ENCODE data around the gene AFF3.
A peak's percentile ranks its signal among the peaks of the same experiment; 100 is the strongest.

AFF3 gene

DNA sequence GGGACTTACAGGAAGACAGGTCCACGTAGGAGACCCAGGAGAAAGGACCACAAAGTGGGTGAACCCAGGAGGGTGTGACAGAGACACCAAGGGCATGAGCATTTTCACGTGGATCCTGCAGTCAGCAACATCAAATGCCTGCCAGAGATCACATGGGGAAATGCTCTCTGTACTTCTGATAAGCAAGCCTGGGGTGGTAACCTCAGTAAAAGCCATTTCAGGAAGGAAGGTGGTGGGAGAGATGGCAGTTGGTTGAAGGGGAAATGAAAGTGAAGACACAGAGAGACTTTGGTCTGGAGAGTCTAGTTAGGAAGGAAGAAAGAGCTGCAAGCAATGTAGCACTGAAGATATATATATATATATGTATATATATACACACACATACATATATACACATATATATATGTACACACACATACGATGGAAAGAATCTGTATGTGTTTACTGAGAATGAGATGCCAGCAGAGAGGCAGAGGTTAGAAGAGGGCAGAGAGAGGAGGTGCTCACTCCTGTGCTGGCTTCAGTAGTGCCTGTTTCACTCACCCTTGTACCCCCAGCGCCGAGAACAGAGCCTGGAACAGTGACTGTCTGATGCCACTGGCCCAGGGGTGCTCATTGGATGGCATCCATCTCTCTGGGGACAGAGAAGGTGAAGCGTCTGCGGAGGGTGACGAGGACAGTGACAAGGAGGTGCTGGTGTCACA is 314.9 kb downstream of the AFF3 start:
- Histone ChIP-seq H3K79me2 (ENCODE audit: control insufficient read depth, insufficient read depth, low read length, poor library complexity) (no peaks in the 10 kb centered on the region), H3K4me1 (ENCODE audit: control insufficient read depth in 1 of 2, insufficient read depth in 2 of 2, low read length in 2 of 2) (peaks cover 5 to 10% of the 10 kb centered on the region in 2 experiments), H4K91ac (ENCODE audit: low read depth, low read length) (no peak overlapping the region), H3K23ac (ENCODE audit: low read length) (peak overlapping the region; percentile 28), H3K4me2 (ENCODE audit: low read length) (no peak overlapping the region), H3K14ac (ENCODE audit: low read length) (no peak overlapping the region), H2BK120ac (ENCODE audit: insufficient read depth, low read length, poor library complexity) (no peak overlapping the region), H4K8ac (ENCODE audit: low read depth, low read length) (no peak overlapping the region), H3K27me3 (ENCODE audit: insufficient read depth, low read length) (no peaks in the 10 kb centered on the region), H2BK5ac (ENCODE audit: low read depth, low read length, poor library complexity) (no peak overlapping the region), H3K9ac (ENCODE audit: low read length) (no peak overlapping the region), H2AFZ (ENCODE audit: insufficient read depth, low read length, poor library complexity) (no peak overlapping the region), H3K27ac (ENCODE audit: low read depth, low read length) (no peak overlapping the region), H2AK5ac (ENCODE audit: low read length) (no peak overlapping the region), H3K79me1 (ENCODE audit: low read length) (peaks cover 8% of the 10 kb centered on the region), H3K4ac (ENCODE audit: low read depth, low read length) (no peak overlapping the region), H3K4me3 (ENCODE audit: low read depth, low read length) (no peak overlapping the region), H4K12ac (ENCODE audit: low read depth, low read length) (no peak overlapping the region), H3K9me3 (ENCODE audit: insufficient read depth, low read depth, low read length) (peaks cover 4% of the 10 kb centered on the region), H3K36me3 (ENCODE audit: control insufficient read depth in 1 of 2, insufficient read depth in 2 of 2, low read length in 2 of 2) (no peaks in the 10 kb centered on the region), H3K18ac (ENCODE audit: low read length) (no peak overlapping the region), H2BK12ac (ENCODE audit: low read length) (no peak overlapping the region)
- no peak for DNase-seq
- WGBS (ENCODE audit: extremely low coverage, insufficient coverage, insufficient read length), result no CpG with 5 or more reads among the region's 8 CpGs

GRCh38 chr2:99825630-99826029 is 316.8 kb downstream of the AFF3 start:
- Histone ChIP-seq H3K27ac (ENCODE audit: low read depth, low read length) (no peak overlapping the region), H3K79me1 (ENCODE audit: low read length) (peaks cover 10% of the 10 kb centered on the region), H2BK5ac (ENCODE audit: low read depth, low read length, poor library complexity) (no peak overlapping the region), H4K91ac (ENCODE audit: low read depth, low read length) (no peak overlapping the region), H4K8ac (ENCODE audit: low read depth, low read length) (no peak overlapping the region), H3K27me3 (ENCODE audit: insufficient read depth, low read length) (no peaks in the 10 kb centered on the region), H3K4me2 (ENCODE audit: low read length) (no peak overlapping the region), H3K14ac (ENCODE audit: low read length) (no peak overlapping the region), H3K36me3 (ENCODE audit: control insufficient read depth in 1 of 2, insufficient read depth in 2 of 2, low read length in 2 of 2) (no peaks in the 10 kb centered on the region), H3K4me1 (ENCODE audit: control insufficient read depth in 1 of 2, insufficient read depth in 2 of 2, low read length in 2 of 2) (peaks cover 7 to 16% of the 10 kb centered on the region in 2 experiments), H2AK5ac (ENCODE audit: low read length) (no peak overlapping the region), H3K9me3 (ENCODE audit: insufficient read depth, low read depth, low read length) (peaks cover 4% of the 10 kb centered on the region), H2BK12ac (ENCODE audit: low read length) (no peak overlapping the region), H3K9ac (ENCODE audit: low read length) (no peak overlapping the region), H3K4ac (ENCODE audit: low read depth, low read length) (no peak overlapping the region), H3K79me2 (ENCODE audit: control insufficient read depth, insufficient read depth, low read length, poor library complexity) (no peaks in the 10 kb centered on the region), H2BK120ac (ENCODE audit: insufficient read depth, low read length, poor library complexity) (no peak overlapping the region), H2AFZ (ENCODE audit: insufficient read depth, low read length, poor library complexity) (no peak overlapping the region), H4K12ac (ENCODE audit: low read depth, low read length) (no peak overlapping the region), H3K18ac (ENCODE audit: low read length) (no peak overlapping the region), H3K23ac (ENCODE audit: low read length) (no peak overlapping the region), H3K4me3 (ENCODE audit: low read depth, low read length) (no peak overlapping the region)
- no peak for DNase-seq

- WGBS (ENCODE audit: extremely low coverage, insufficient coverage, insufficient read length), result no CpG with 5 or more reads among the region's 6 CpGs
Measured at GRCh38 chr2:99824758-99825157, 317.6 kb downstream of the AFF3 start.

DNA sequence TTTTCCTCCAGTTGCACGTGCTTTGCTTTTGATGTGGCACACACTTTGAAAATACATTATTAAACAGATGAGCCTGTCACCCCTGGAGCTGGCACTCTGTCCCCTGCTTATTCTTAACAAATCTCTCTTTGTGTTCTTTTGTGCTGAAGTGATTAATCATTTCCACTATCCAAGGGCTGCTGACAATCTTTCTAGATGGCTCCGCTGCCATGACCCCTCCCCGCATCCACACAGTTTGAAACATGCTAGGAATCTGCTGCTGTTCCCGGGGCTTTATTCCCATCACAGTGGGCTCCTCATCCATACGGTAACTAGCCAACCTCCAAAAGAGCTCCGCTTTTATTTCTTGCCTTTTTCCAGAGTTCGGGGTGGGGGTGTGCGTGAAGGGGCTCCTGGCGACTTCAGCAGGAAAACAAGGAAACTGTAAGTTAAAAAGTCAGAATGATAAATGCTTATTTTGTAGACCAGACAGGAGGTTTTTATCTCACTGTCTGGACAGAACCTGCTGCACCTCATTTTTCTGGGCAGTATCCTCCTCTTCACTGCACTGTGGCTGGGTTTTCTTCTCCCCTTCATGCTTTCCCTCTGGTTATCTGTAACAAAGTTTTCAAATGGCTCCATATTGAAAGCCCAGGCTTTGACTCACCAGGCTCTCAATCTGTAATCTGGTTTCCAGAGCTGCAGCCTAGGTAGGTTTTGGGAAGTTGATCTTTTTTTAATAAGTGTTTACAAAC is 319.7 kb downstream of the AFF3 start:
- H4K91ac ChIP-seq (ENCODE audit: low read depth, low read length), result peak overlapping the region; percentile 28
- H4K12ac ChIP-seq (ENCODE audit: low read depth, low read length), result no peak overlapping the region
- H2AFZ ChIP-seq (ENCODE audit: insufficient read depth, low read length, poor library complexity), result no peak overlapping the region
- H4K8ac ChIP-seq (ENCODE audit: low read depth, low read length), result no peak overlapping the region
- H3K4me2 ChIP-seq (ENCODE audit: low read length), result peak overlapping the region; percentile 58
- H3K4me1 ChIP-seq (ENCODE audit: control insufficient read depth in 1 of 2, insufficient read depth in 2 of 2, low read length in 2 of 2), result peaks cover 2 to 11% of the 10 kb centered on the region in 2 experiments
- no CpG with 5 or more reads among the region's 9 CpGs for WGBS (ENCODE audit: extremely low coverage, insufficient coverage, insufficient read length)
- H3K9ac ChIP-seq (ENCODE audit: low read length), result no peak overlapping the region
- no peak overlapping the region for H3K14ac ChIP-seq (ENCODE audit: low read length)
- H3K18ac ChIP-seq (ENCODE audit: low read length), result peak overlapping the region; percentile 29
- no peak overlapping the region for H3K4me3 ChIP-seq (ENCODE audit: low read depth, low read length)
- peaks cover 4% of the 10 kb centered on the region for H3K9me3 ChIP-seq (ENCODE audit: insufficient read depth, low read depth, low read length)
- H2BK5ac ChIP-seq (ENCODE audit: low read depth, low read length, poor library complexity), result peak overlapping the region; percentile 4
- no peaks in the 10 kb centered on the region for H3K36me3 ChIP-seq (ENCODE audit: control insufficient read depth in 1 of 2, insufficient read depth in 2 of 2, low read length in 2 of 2)
- H2BK12ac ChIP-seq (ENCODE audit: low read length), result no peak overlapping the region
- H3K27ac ChIP-seq (ENCODE audit: low read depth, low read length), result peak overlapping the region; percentile 77
- no peak overlapping the region for H3K23ac ChIP-seq (ENCODE audit: low read length)
- H3K4ac ChIP-seq (ENCODE audit: low read depth, low read length), result no peak overlapping the region
- DNase-seq, result peak in 1 of 2 donors; percentile 15
- H2AK5ac ChIP-seq (ENCODE audit: low read length), result no peak overlapping the region
- H3K27me3 ChIP-seq (ENCODE audit: insufficient read depth, low read length), result no peaks in the 10 kb centered on the region
- H3K79me2 ChIP-seq (ENCODE audit: control insufficient read depth, insufficient read depth, low read length, poor library complexity), result no peaks in the 10 kb centered on the region
- H2BK120ac ChIP-seq (ENCODE audit: insufficient read depth, low read length, poor library complexity), result peak overlapping the region; percentile 69
- H3K79me1 ChIP-seq (ENCODE audit: low read length), result peaks cover 8% of the 10 kb centered on the region

More at GRCh38 chr2:99824758-99825157, 317.6 kb downstream of the AFF3 start:
- Histone ChIP-seq H2AFZ (ENCODE audit: insufficient read depth, low read length, poor library complexity) (no peak overlapping the region), H3K79me2 (ENCODE audit: control insufficient read depth, insufficient read depth, low read length, poor library complexity) (no peaks in the 10 kb centered on the region), H3K4ac (ENCODE audit: low read depth, low read length) (no peak overlapping the region), H3K4me3 (ENCODE audit: low read depth, low read length) (no peak overlapping the region), H3K79me1 (ENCODE audit: low read length) (peaks cover 10% of the 10 kb centered on the region), H3K36me3 (ENCODE audit: control insufficient read depth in 1 of 2, insufficient read depth in 2 of 2, low read length in 2 of 2) (no peaks in the 10 kb centered on the region), H3K4me1 (ENCODE audit: control insufficient read depth in 1 of 2, insufficient read depth in 2 of 2, low read length in 2 of 2) (peaks cover 7 to 16% of the 10 kb centered on the region in 2 experiments), H3K23ac (ENCODE audit: low read length) (no peak overlapping the region), H3K27me3 (ENCODE audit: insufficient read depth, low read length) (no peaks in the 10 kb centered on the region), H3K27ac (ENCODE audit: low read depth, low read length) (no peak overlapping the region), H2BK5ac (ENCODE audit: low read depth, low read length, poor library complexity) (no peak overlapping the region), H2BK120ac (ENCODE audit: insufficient read depth, low read length, poor library complexity) (no peak overlapping the region), H3K9me3 (ENCODE audit: insufficient read depth, low read depth, low read length) (peaks cover 4% of the 10 kb centered on the region), H2AK5ac (ENCODE audit: low read length) (no peak overlapping the region), H3K4me2 (ENCODE audit: low read length) (no peak overlapping the region), H3K18ac (ENCODE audit: low read length) (no peak overlapping the region), H4K12ac (ENCODE audit: low read depth, low read length) (no peak overlapping the region), H2BK12ac (ENCODE audit: low read length) (no peak overlapping the region), H3K14ac (ENCODE audit: low read length) (no peak overlapping the region), H3K9ac (ENCODE audit: low read length) (no peak overlapping the region), H4K91ac (ENCODE audit: low read depth, low read length) (no peak overlapping the region), H4K8ac (ENCODE audit: low read depth, low read length) (no peak overlapping the region)
- no peak for DNase-seq
